Eye (tissue), 1 donor: ENCODE measurements around the gene GAS7.

Experiments used
- DNase-seq: peaks from one replicate; pipeline ENCODE4 v3.0.0-alpha.2; 2015

GAS7 gene

GRCh38 chr17:9874722-9875121, 323.7 kb downstream of the GAS7 start:
- no peak for DNase-seq

- DNase-seq: no peak
Observed at GRCh38 chr17:9872852-9873251, 325.6 kb downstream of the GAS7 start.

- DNase-seq: no peak
Observed at GRCh38 chr17:9868552-9868951, 329.9 kb downstream of the GAS7 start.

- DNase-seq: no peak
Observed at GRCh38 chr17:9865586-9865985, 332.8 kb downstream of the GAS7 start.

- DNase-seq: no peak
Observed at GRCh38 chr17:9862949-9863348, 335.5 kb downstream of the GAS7 start.

- no peak for DNase-seq
Observed at GRCh38 chr17:9862220-9862619, 336.2 kb downstream of the GAS7 start.

- DNase-seq: no peak
Observed at GRCh38 chr17:9860851-9861250, 337.6 kb downstream of the GAS7 start.
